Adrenal gland (tissue), 5 donors: Measurements from ENCODE around the gene NR6A1.

Source experiments
- POLR2A ChIP-seq, 2 donors: fragments of 450-650 bp; IDR thresholded peaks; one replicate each; pipeline ENCODE4 v1.6.1; 2017; ENCODE audit warnings: antibody characterized with exemption in 2 of 2, mild to moderate bottlenecking in 2 of 2, moderate library complexity in 1 of 2
- TF ChIP-seq, protein P1 (sequence below), 6 experiments: fragments of 450-650 bp in 4 of 6; fragments of 200-600 bp in 2 of 6; sonication (generic) in 1 of 6; IDR thresholded peaks; 1 replicate in 5 of 6; 2 replicates in 1 of 6; pipeline versions ENCODE4 v1.5.1 to v1.8.0; 2016 to 2021; ENCODE audit warnings: antibody characterized with exemption in 6 of 6, mild to moderate bottlenecking in 2 of 6, moderate library complexity in 1 of 6
- donor health status: DM: no; HTN: no; CAD: no.

DNA sequence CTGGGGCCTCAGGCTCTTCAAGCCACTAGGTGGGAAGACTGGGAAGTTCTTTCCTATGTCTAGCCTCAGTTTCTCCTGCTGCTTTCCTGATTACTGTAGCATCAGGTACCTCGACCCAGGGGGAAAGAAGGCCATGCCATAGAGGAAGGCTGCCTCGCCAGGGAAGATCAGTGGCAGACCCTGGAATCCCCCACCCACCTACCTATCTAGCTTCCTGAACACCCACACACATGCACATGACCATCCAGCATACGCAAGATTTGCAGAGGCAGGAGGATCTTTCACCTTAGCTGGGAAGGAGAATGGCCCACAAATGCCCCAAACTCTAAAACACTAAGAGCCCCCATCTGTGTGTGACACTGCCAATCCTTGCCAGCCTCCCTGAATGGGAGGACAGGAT is 271.9 kb downstream of the NR6A1 start:
- TF ChIP-seq, protein P1, sequence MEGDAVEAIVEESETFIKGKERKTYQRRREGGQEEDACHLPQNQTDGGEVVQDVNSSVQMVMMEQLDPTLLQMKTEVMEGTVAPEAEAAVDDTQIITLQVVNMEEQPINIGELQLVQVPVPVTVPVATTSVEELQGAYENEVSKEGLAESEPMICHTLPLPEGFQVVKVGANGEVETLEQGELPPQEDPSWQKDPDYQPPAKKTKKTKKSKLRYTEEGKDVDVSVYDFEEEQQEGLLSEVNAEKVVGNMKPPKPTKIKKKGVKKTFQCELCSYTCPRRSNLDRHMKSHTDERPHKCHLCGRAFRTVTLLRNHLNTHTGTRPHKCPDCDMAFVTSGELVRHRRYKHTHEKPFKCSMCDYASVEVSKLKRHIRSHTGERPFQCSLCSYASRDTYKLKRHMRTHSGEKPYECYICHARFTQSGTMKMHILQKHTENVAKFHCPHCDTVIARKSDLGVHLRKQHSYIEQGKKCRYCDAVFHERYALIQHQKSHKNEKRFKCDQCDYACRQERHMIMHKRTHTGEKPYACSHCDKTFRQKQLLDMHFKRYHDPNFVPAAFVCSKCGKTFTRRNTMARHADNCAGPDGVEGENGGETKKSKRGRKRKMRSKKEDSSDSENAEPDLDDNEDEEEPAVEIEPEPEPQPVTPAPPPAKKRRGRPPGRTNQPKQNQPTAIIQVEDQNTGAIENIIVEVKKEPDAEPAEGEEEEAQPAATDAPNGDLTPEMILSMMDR (IDR thresholded peaks at IDR 0.05) = no peak
- TF ChIP-seq POLR2A (IDR thresholded peaks at IDR 0.05) = no peak
